Fibroblast of skin of abdomen (primary cell): Measurements from ENCODE around the gene ABCF2.

ENCODE experiments used
- DNase-seq: peaks from one replicate; pipeline ENCODE4 v3.0.0-alpha.2; 2013

Gene ABCF2

GRCh38 chr7:151242159-151243044 lies 15.4 kb upstream of the ABCF2 start:
- no peak for DNase-seq

DNA sequence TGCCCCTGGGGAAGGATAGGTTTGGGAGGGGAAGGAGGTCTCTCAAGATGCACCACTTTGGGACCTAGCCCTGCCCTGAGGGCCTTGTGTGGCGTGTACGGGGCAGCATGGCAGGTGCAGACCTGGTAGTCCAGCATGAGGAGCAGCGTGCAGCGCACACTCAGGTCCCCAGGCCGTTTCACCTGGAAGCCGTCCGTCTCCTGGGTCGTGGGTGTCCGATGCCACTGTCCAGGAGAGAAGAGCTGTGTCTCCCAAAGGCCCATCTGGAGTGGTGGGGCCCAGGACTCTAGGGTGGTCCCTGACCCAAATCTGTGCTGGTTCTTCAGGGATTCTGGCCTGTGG lies 14.7 kb upstream of the ABCF2 start:
- DNase-seq = no peak

DNA sequence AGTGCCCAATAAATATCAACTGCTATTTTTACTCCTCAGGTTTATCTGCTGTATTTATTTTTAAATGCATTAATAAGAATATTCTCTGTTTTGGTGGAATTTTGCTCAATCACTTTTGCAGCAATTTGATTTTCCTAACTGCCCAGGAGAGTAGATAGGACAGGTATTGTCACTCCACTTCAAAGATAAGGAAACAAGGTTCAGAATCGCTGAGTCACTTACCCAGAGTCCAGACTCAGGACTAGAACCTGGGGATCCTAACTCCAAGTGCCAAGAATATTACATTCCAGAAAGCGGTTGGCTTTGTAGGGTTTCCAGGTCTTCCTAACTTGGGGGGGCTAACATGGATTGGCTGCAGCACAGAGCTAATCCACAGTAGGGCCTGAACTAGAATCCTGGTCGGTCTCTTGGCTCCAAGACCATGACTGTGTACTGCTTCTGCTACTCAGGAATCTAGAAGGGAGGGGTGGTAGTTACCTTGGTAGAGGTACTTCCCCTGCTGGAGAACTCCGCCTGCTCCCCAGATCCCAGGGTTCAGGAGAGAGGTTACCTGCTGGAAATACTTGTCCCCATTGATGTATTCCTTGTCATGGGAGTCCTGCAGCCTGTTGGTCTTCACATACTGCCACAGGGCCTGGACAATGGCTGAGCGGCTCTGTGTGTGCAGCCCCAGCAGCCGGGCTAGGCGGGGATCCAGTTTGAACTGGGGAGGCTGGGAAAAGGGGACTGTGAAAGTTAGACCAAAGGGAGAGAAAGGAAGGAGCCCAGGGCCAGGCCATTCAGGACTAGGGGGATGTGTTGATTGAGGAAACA lies 14.1 kb upstream of the ABCF2 start:
- DNase-seq = no peak

DNA sequence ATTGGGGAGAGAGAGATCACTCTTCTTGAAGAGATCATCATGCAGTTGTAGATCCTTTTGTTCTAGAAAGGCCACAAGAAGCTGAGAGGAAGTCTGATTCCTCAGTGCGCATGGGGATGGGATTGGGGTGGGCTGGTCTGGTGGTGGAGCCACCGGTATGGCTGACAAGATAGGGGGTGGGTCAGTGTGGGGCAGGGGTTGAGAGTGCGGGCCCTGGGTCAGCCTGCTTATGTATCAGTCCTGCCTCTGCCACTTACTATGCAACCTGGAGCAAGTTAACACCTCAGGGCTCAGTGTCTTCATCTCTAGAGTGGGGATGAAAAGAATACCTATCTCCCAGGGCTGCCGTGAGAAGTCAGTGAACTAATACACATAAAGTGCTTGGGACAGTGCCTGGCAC lies 13.5 kb upstream of the ABCF2 start:
- no peak for DNase-seq

DNA sequence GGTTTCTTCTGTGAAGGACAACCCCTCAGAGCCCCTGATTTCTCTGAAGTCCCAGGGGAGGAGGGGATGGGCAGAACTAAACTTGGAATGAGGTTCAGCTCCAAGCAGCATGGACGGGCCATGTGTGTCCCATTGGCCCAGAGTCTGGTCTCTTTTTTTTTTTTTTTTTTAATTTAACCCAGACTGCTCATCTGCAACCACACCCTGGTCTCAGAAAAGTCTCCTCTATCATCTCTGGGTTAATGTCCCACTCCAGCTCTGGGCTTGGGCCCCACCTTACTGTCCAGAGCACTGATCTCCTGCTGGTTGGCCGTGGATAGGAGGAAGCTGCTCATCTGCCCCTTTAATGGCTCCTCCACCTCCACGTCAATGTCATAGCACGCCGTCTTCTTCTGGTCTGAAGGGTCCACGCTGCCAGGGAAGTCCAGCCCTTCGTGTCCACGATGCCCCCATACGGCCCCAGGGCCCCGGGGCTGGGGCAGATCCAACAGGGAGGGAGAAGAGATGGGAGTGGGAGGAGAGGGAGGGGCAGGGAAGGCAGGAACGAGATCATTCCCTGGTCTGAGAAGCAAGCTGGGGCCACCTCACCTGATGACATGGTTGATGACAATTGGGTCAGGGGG lies 12.9 kb upstream of the ABCF2 start:
- no peak for DNase-seq

DNA sequence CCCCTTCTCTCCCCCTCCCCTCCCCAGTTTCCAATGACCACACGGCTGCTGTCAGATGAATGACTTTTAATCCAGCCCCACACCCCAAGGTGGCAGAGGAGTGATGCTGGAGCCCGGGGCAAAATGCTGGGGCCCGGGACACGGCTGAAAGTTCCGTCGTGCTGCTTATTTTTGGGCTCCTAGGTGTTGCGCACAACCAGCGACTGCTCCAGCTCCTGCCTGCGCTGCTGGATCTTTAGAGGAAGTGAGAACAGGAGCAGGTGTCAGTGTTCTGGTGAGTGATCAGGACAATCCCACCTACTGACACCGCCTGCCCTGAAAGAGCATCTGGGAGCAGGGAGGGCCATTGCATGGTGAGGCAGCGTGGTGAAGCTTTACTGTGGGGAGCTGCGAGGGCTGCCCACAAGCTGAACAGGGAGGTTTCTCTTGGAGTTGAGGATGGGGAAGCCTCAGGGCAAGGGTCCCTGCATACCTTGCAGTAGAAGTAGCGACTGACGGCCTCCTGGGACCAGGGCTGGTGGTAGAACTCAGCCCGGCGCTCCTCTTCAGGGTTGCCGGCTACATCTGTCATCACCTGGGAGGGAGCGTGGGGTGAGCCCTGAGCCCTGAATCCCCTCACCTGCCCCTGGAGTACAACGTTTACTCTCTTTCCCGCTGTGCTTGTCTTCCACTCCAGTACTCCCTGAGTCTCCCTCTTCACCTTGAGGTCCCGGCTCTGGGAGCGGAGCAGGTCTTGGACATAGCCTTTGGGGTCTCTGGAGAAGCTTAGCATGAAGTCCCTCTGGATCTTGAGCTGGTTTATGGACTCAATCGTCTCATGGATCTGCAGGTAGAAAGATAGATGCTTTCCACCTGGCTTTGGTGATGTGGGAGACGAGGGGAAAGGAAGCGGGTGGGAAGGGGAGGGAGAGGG lies 12.2 kb upstream of the ABCF2 start:
- no peak for DNase-seq

GRCh38 chr7:151238190-151238810 lies 11.3 kb upstream of the ABCF2 start:
- no peak for DNase-seq

DNA sequence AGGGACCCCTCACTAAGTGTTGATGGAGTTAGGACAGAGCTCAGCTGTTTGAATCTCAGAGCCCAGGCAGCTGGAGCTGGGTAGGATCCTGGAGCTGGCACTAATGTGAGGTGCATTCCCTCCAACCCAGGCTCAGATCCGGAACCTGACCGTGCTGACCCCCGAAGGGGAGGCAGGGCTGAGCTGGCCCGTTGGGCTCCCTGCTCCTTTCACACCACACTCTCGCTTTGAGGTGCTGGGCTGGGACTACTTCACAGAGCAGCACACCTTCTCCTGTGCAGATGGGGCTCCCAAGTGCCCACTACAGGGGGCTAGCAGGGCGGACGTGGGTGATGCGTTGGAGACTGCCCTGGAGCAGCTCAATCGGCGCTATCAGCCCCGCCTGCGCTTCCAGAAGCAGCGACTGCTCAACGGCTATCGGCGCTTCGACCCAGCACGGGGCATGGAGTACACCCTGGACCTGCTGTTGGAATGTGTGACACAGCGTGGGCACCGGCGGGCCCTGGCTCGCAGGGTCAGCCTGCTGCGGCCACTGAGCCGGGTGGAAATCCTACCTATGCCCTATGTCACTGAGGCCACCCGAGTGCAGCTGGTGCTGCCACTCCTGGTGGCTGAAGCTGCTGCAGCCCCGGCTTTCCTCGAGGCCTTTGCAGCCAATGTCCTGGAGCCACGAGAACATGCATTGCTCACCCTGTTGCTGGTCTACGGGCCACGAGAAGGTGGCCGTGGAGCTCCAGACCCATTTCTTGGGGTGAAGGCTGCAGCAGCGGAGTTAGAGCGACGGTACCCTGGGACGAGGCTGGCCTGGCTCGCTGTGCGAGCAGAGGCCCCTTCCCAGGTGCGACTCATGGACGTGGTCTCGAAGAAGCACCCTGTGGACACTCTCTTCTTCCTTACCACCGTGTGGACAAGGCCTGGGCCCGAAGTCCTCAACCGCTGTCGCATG lies 10.5 kb upstream of the ABCF2 start:
- DNase-seq = no peak

DNA sequence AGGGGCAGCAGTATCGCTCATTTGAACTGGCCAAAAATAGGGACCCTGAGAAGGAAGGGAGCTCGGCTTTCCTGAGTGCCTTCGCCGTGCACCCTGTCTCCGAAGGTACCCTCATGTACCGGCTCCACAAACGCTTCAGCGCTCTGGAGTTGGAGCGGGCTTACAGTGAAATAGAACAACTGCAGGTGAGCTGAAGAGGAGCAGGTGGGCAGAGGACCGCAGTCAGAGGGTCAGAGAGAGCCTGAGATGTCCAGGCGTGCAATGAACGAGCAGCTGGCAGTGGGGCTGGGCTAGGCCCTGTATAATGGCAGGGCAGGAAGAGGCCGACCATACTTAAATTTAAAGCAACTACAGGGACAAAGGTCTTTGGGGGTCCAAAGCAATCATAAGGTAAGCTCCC lies 9.4 kb upstream of the ABCF2 start:
- no peak for DNase-seq

DNA sequence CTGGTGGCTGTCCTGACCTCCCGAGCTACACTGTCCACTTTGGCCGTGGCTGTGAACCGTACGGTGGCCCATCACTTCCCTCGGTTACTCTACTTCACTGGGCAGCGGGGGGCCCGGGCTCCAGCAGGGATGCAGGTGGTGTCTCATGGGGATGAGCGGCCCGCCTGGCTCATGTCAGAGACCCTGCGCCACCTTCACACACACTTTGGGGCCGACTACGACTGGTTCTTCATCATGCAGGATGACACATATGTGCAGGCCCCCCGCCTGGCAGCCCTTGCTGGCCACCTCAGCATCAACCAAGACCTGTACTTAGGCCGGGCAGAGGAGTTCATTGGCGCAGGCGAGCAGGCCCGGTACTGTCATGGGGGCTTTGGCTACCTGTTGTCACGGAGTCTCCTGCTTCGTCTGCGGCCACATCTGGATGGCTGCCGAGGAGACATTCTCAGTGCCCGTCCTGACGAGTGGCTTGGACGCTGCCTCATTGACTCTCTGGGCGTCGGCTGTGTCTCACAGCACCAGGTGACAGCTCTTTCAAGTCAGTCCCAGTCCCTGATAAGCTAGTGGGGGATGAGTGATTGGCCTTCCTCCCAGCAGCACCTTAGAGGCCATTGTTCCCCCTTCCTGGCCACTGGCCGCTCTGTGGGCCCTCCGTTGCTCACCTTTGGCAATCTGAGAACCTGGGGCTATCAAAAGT lies 8.2 kb upstream of the ABCF2 start:
- no peak for DNase-seq

DNA sequence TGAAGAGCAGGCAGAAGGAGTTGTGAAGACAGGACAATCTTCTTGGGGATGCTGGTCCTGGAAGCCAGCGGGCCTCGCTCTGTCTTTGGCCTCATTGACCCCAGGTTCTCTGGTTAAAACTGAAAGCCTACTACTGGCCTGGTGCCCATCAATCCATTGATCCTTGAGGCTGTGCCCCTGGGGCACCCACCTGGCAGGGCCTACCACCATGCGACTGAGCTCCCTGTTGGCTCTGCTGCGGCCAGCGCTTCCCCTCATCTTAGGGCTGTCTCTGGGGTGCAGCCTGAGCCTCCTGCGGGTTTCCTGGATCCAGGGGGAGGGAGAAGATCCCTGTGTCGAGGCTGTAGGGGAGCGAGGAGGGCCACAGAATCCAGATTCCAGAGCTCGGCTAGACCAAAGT lies 6.8 kb upstream of the ABCF2 start:
- no peak for DNase-seq

- peak; percentile 75 for DNase-seq
These were observed 6.1 kb upstream of the ABCF2 start for GRCh38 chr7:151232917-151233701.

GRCh38 chr7:151232091-151232916 lies 5.3 kb upstream of the ABCF2 start, which contains the start of gene CHPF2:
Gene CHPF2, plus strand, starts transcription at chr7:151232483. Its CDS starts 1,529 bp downstream, at chr7:151234012.
- peak; percentile 85 for DNase-seq

GRCh38 chr7:151231080-151231479 lies 4.1 kb upstream of the ABCF2 start:
- DNase-seq = no peak

DNA sequence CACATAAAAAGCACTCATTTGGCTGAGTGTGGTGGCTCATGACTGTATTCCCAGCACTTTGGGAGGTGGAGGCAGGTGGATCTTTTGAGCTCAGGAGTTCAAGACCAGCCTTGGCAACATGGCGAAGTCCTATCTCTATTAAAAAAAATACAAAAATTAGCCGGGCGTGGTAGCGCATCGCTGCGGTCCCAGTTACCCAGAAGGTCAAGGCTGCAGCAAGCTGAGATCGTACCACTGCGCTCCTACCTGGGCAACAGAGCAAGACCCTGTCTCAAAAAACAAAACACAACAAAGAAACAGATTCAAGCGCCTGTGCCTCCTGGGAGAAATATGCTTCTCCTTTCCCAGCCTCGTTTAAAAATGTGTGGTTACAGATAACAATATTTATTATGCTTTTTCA lies 2.2 kb upstream of the ABCF2 start:
- DNase-seq = no peak

- no peak for DNase-seq
These were observed 1.2 kb upstream of the ABCF2 start for GRCh38 chr7:151228024-151228866.

GRCh38 chr7:151226560-151226874 lies 488 bp downstream of the ABCF2 start:
- no peak for DNase-seq
